ENCODE results near the gene STAMBPL1.

- no peak for TF ChIP-seq CTCF (IDR thresholded peaks at IDR 0.05)
- TF ChIP-seq EP300 (IDR thresholded peaks at IDR 0.05) = no peak
- TF ChIP-seq POLR2A (IDR thresholded peaks at IDR 0.05) = no peak
- TF ChIP-seq POLR2AphosphoS5 (IDR thresholded peaks at IDR 0.05) = no peak
Measured at GRCh38 chr10:88840881-88841280, 39.2 kb upstream of the STAMBPL1 start.
